ENCODE measurements around the gene GDF10.
A peak's percentile ranks its signal among the peaks of the same experiment; 100 is the strongest.

The GDF10 gene

GRCh38 chr10:47294501-47294900 is 5.5 kb upstream of the GDF10 start:
- no peak for DNase-seq (ENCODE audit: low spot score)

GRCh38 chr10:47295411-47295810 is 4.6 kb upstream of the GDF10 start:
- no peak for DNase-seq (ENCODE audit: low spot score)

- no peak for DNase-seq (ENCODE audit: low spot score)
These were observed 3.7 kb upstream of the GDF10 start for GRCh38 chr10:47296156-47296894.

GRCh38 chr10:47296941-47297340 is 3.1 kb upstream of the GDF10 start:
- DNase-seq (ENCODE audit: low spot score): no peak

- no peak for DNase-seq (ENCODE audit: low spot score)
These were observed 2.0 kb upstream of the GDF10 start for GRCh38 chr10:47297866-47298540.

GRCh38 chr10:47298715-47299114 is 1.3 kb upstream of the GDF10 start:
- no peak for DNase-seq (ENCODE audit: low spot score)

GRCh38 chr10:47300429-47300931 is 483 bp downstream of the GDF10 start:
- no peak for DNase-seq (ENCODE audit: low spot score)

GRCh38 chr10:47301833-47302232 is 1.8 kb downstream of the GDF10 start:
- no peak for DNase-seq (ENCODE audit: low spot score)

- DNase-seq (ENCODE audit: low spot score): no peak
These were observed 3.1 kb downstream of the GDF10 start for GRCh38 chr10:47303105-47303504.

GRCh38 chr10:47303866-47304265 is 3.9 kb downstream of the GDF10 start:
- no peak for DNase-seq (ENCODE audit: low spot score)

- DNase-seq (ENCODE audit: low spot score): no peak
These were observed 5.6 kb downstream of the GDF10 start for GRCh38 chr10:47305566-47305965.

GRCh38 chr10:47306387-47307210 is 6.6 kb downstream of the GDF10 start:
- no peak for DNase-seq (ENCODE audit: low spot score)

- no peak for DNase-seq (ENCODE audit: low spot score)
These were observed 7.4 kb downstream of the GDF10 start for GRCh38 chr10:47307381-47307780.

- no peak for DNase-seq (ENCODE audit: low spot score)
These were observed 8.8 kb downstream of the GDF10 start for GRCh38 chr10:47308775-47309174.

GRCh38 chr10:47309408-47310089 is 9.6 kb downstream of the GDF10 start:
- DNase-seq (ENCODE audit: low spot score): no peak

- DNase-seq (ENCODE audit: low spot score): no peak
These were observed 10.1 kb downstream of the GDF10 start for GRCh38 chr10:47310090-47310505.

GRCh38 chr10:47311193-47311931 is 11.4 kb downstream of the GDF10 start:
- no peak for DNase-seq (ENCODE audit: low spot score)

- DNase-seq (ENCODE audit: low spot score): peak; percentile 70
These were observed 12.1 kb downstream of the GDF10 start for GRCh38 chr10:47311932-47312662.

- DNase-seq (ENCODE audit: low spot score): no peak
These were observed 12.6 kb downstream of the GDF10 start for GRCh38 chr10:47312663-47312995.

GRCh38 chr10:47314416-47314970 is 14.5 kb downstream of the GDF10 start:
- no peak for DNase-seq (ENCODE audit: low spot score)
